Duodenal mucosa (tissue), 2 donors: ENCODE data around the gene GATA5.
"Not testable (repeated sequence)": the region's sequence is repeated elsewhere in the genome, so short reads cannot be mapped to it uniquely, and the experiment has no call there.

Experiments used
- H3K27ac ChIP-seq: one replicate; pipeline ENCODE4 v1.7.0; 2013; ENCODE audit warnings: low read depth, low read length
- H3K27me3 ChIP-seq, 2 donors: one replicate each; pipeline ENCODE4 v1.7.0; 2013; ENCODE audit warnings: low read length in 2 of 2, control low read depth in 1 of 2; ENCODE audit not compliant: insufficient read depth in 2 of 2, control insufficient read depth in 1 of 2
- H3K36me3 ChIP-seq, 2 donors: one replicate each; pipeline ENCODE4 v1.7.0; 2013; ENCODE audit warnings: low read length in 2 of 2, control low read depth in 1 of 2; ENCODE audit not compliant: insufficient read depth in 2 of 2, control insufficient read depth in 1 of 2
- H3K4me1 ChIP-seq, 2 donors: one replicate each; pipeline ENCODE4 v1.7.0; 2013; ENCODE audit warnings: low read length in 2 of 2, control low read depth in 1 of 2; ENCODE audit not compliant: insufficient read depth in 2 of 2, control insufficient read depth in 1 of 2
- H3K4me3 ChIP-seq, 2 donors: one replicate each; pipeline ENCODE4 v1.7.0; 2013; ENCODE audit warnings: low read length in 2 of 2, low read depth in 1 of 2
- H3K9ac ChIP-seq, 2 donors: one replicate each; pipeline ENCODE4 v1.7.0; 2013; ENCODE audit warnings: low read length in 2 of 2, low read depth in 1 of 2
- H3K9me3 ChIP-seq, 2 donors: one replicate each; pipeline ENCODE4 v1.7.0; 2013; ENCODE audit warnings: low read length in 2 of 2, control low read depth in 1 of 2; ENCODE audit not compliant: control insufficient read depth in 1 of 2

The GATA5 gene

DNA sequence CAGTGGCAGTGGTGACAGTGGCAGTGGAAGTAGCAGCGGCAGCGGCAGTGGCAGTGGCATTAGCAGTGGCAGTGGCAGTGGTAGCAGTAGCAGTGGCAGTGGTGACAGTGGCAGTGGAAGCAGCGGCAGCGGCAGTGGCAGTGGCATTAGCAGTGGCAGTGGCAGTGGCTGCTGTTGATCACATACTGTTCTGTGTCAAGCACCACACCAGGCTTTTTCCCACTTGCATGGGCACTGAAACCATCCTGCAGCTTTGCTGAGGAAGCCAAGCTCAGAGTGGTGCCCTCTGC lies 49.8 kb downstream of the GATA5 start:
- H3K27ac ChIP-seq, H3K9me3 ChIP-seq, H3K27me3 ChIP-seq: not testable (repeated sequence)

GRCh38 chr20:62425281-62426058 lies 50.3 kb downstream of the GATA5 start:
- H3K27ac ChIP-seq, result no peak overlapping the region
- H3K4me1 ChIP-seq, result peaks cover 7 to 34% of the 10 kb centered on the region in 2 donors
- H3K9ac ChIP-seq, result no peak overlapping the region

More for the DNA sequence above, 49.8 kb downstream of the GATA5 start:
- H3K4me3 ChIP-seq, H3K9ac ChIP-seq, H3K36me3 ChIP-seq: not testable (repeated sequence)
- H3K4me1 ChIP-seq, result peaks cover 10 to 40% of the 10 kb centered on the region in 2 donors

DNA sequence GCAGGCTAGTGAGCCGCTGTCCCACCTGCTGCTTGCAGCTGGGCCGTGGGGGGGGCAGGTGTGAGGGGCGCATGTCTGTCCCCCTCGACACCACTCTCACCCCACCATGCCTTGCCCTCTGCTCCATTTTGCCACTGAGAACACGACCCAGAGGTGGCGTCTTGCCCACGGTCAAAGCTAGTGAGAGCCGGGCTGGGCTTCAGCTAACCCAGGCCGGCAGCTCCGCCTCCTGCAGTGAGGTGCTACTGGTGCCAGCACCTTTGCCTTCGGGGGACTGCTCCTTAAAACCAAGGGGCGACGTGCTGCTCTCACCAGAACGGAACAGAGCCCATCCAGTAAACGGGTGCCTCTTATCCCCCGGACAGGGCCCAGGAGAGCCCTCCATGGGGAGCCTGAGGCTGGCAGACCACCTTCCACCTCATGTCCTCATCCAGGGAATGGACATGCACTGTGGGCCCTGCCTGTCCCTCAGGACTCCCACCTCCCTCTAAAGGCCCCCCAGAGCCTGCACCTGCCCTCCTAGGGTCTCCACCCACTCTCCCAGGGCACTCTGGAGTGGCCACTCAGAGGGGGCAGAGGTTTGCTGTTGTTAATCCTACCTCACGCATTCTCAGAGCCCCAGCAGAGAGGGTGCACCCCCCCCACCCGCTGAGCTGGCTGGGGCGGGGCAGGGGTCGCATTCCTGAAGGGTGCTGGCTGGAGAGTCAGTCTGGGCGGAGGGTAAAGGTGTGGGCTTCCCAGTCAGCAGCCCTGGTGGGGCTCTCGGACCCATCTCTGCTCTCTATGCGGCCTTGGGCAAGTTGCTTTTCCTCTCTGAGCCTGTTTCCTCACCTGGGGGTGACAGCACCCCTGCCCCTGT lies 51.3 kb downstream of the GATA5 start:
- Histone ChIP-seq H3K27me3 (peaks cover 0 to 4% of the 10 kb centered on the region in 2 donors), H3K27ac (no peak overlapping the region)

More at GRCh38 chr20:62425281-62426058, 50.3 kb downstream of the GATA5 start:
- Histone ChIP-seq H3K27me3 (peaks cover 0 to 5% of the 10 kb centered on the region in 2 donors), H3K36me3 (no peaks in the 10 kb centered on the region), H3K9me3 (no peaks in the 10 kb centered on the region), H3K4me3 (no peak overlapping the region)

DNA sequence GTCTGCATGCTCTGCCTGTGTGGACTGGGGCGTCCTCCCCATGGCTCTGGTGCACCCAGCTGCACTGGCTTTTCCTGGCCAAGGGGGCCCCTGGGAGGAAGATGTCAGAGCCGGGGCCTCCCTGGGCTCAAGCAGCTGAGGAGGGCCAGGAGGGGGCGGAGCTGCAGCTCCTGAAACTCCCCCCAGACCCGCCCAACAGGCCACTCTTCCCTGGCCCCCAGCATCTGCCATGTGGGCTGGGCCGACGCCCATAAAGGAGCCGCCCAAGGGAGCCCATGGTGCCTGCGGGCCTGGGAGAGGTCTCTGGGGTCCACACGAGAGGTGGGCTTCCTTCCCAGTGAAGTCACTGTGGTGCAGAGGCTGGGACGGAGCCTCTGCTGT lies 52.5 kb downstream of the GATA5 start:
- no peak overlapping the region for H3K4me3 ChIP-seq
- H3K27me3 ChIP-seq, result no peaks in the 10 kb centered on the region
- no peak overlapping the region for H3K27ac ChIP-seq
- no peaks in the 10 kb centered on the region for H3K36me3 ChIP-seq
- peaks cover 7 to 15% of the 10 kb centered on the region in 2 donors for H3K4me1 ChIP-seq
- H3K9ac ChIP-seq, result no peak overlapping the region
- no peaks in the 10 kb centered on the region for H3K9me3 ChIP-seq

More for the DNA sequence above, 51.3 kb downstream of the GATA5 start:
- H3K4me1 ChIP-seq, result peaks cover 7 to 27% of the 10 kb centered on the region in 2 donors
- no peaks in the 10 kb centered on the region for H3K36me3 ChIP-seq
- H3K9ac ChIP-seq, result no peak overlapping the region
- no peaks in the 10 kb centered on the region for H3K9me3 ChIP-seq
- no peak overlapping the region for H3K4me3 ChIP-seq

DNA sequence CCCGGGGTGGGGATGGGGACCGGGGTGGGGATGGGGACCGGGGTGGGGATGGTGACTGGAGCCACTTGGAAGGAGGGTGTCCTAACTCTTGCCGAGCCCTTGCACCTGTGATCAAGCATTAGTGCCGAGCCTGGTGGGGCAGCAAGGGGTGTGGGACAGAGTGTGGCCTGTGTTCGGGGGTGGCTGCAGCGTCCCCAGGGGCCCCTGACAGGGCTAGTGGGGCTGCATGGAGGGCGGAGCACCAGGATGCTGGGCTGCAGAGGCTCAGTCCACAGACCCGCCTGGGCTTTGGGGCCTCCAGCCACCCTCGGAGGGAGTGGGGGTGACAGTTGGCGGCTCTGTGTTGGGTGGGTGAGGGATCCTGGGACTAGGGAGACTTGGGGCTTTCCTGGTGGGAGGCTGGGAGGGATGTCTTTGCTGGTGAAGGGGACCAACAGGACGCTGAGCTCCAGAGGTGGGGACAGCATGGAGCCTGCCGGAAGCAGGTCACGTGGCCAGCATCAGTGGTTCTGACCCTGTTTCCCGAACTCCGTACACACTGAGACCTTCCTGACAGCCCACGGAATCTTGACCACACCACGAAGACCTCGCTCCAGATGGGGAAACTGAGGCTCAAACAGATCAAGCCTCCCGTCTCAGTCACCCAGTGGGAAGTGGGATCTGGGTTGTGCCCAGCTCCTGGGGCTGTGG lies 53.0 kb downstream of the GATA5 start:
- Histone ChIP-seq H3K9me3 (no peaks in the 10 kb centered on the region), H3K4me3 (no peak overlapping the region), H3K27ac (no peak overlapping the region), H3K27me3 (no peaks in the 10 kb centered on the region), H3K9ac (no peak overlapping the region), H3K4me1 (peaks cover 7 to 10% of the 10 kb centered on the region in 2 donors), H3K36me3 (no peaks in the 10 kb centered on the region)

- Histone ChIP-seq H3K27me3 (no peaks in the 10 kb centered on the region), H3K4me1 (peaks cover 0 to 5% of the 10 kb centered on the region in 2 donors), H3K27ac (no peak overlapping the region), H3K4me3 (no peak overlapping the region), H3K9ac (peak overlapping the region in 1 of 2 donors; percentile 6), H3K36me3 (no peaks in the 10 kb centered on the region), H3K9me3 (no peaks in the 10 kb centered on the region)
These were observed 54.1 kb downstream of the GATA5 start for GRCh38 chr20:62421716-62421990.

DNA sequence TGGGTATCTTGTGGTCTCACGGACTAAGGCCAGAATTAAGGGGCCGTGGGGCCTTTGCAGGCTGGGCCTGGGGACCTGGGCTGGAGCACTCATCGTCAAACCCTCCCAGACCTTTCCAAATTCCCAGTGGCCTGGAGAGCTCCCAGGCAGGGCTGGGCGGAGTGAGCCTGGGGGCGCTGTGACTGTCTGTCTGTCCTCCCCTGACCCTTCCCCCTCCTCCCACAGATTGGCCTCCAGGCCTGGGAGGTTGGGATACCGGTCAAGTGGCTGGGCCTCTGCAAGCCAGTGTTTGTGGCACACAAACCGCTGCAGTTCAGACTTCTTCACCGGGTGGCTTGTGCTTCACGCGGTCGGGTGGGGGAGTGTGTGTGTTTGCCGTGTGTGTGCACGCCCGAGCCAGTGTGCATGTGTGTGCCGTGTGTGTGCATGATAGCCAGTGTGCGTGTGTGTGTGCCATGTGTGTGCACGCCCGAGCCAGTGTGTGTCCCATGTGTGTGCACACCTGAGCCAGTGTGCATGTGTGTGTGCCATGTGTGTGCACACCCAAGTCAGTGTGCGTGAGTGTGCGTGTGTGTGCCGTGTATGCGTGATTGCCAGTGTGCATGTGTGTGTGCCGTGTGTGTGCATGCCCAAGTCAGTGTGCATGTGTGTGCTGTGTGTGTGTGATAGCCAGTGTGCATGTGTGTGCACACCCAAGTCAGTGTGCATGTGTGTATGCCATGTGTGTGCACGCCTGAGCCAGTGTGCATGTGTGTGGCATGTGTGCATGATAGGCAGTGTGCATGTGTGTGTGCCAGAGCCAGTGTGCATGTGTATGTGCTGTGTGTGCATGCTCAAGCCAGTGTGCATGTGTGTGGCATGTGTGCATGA lies 54.7 kb downstream of the GATA5 start:
- Histone ChIP-seq H3K4me3 (no peak overlapping the region), H3K36me3 (no peaks in the 10 kb centered on the region), H3K9ac (peak overlapping the region in 1 of 2 donors; percentile 6), H3K4me1 (no peaks in the 10 kb centered on the region), H3K27ac (no peak overlapping the region), H3K27me3 (no peaks in the 10 kb centered on the region), H3K9me3 (no peaks in the 10 kb centered on the region)

DNA sequence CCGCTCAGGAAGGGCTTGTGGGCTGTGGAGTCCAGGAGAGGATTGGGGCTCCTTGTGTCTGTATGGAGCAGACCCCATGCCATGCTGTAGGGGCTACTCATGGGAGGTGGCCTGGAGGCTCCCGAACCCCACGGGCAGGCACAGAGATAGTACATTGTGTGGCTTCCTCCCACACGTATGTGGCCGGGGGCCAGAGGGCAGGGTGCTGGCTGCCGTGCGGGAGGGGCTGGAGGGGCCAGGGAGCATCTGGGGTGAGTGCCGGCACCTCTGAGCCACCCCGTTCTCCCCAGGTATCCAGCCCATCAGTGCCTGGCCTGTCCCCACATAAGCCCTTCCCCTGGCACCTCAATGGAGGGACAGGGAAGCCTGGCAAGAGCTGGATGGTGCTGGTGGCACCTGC lies 56.0 kb downstream of the GATA5 start:
- Histone ChIP-seq H3K36me3 (no peaks in the 10 kb centered on the region), H3K27ac (no peak overlapping the region), H3K9ac (no peak overlapping the region), H3K9me3 (no peaks in the 10 kb centered on the region), H3K4me1 (peaks cover 1 to 3% of the 10 kb centered on the region in 2 donors), H3K27me3 (no peaks in the 10 kb centered on the region), H3K4me3 (no peak overlapping the region)

GRCh38 chr20:62418709-62419487 lies 56.9 kb downstream of the GATA5 start:
- Histone ChIP-seq H3K9ac (no peak overlapping the region), H3K4me1 (peaks cover 10 to 11% of the 10 kb centered on the region in 2 donors), H3K9me3 (no peaks in the 10 kb centered on the region), H3K4me3 (no peak overlapping the region), H3K27me3 (no peaks in the 10 kb centered on the region), H3K27ac (no peak overlapping the region), H3K36me3 (no peaks in the 10 kb centered on the region)
